Esophagus muscularis mucosa (tissue), 3 donors: Measurements from ENCODE around the gene CMTM3.

ENCODE experiments used
- CTCF ChIP-seq, 3 experiments: fragments of 200-600 bp in 2 of 3; fragments of 450-650 bp in 1 of 3; sonication (generic) in 2 of 3; IDR thresholded peaks; one replicate each; pipeline ENCODE4 v1.5.1; 2017 to 2019; ENCODE audit warnings: antibody characterized with exemption in 3 of 3, mild to moderate bottlenecking in 2 of 3, moderate library complexity in 1 of 3
- POLR2A ChIP-seq: fragments of 450-650 bp; IDR thresholded peaks from one replicate; pipeline ENCODE4 v1.6.1; 2017; ENCODE audit warnings: antibody characterized with exemption, moderate library complexity, mild to moderate bottlenecking, low read depth
- POLR2AphosphoS5 ChIP-seq, 2 donors: sonication (generic); formaldehyde crosslinking; IDR thresholded peaks; one replicate each; pipeline ENCODE4 v1.6.1; 2017; ENCODE audit warnings: antibody characterized with exemption in 2 of 2

GRCh38 chr16:66600477-66600876 lies 4.0 kb upstream of the CMTM3 start:
- TF ChIP-seq CTCF (IDR thresholded peaks at IDR 0.05) (no peak), POLR2A (no peak), POLR2AphosphoS5 (IDR thresholded peaks at IDR 0.05) (no peak)
